22Rv1 (cell line): ENCODE data around the gene GARNL3.

Experiments
- H3K27ac ChIP-seq: fragments of 450-650 bp; 2 replicates; pipeline ENCODE4 v1.5.1; 2017
- ZFX ChIP-seq: fragments of 450-650 bp; IDR thresholded peaks from 2 replicates; pipeline ENCODE4 v1.6.1; 2017; ENCODE audit warnings: antibody characterized with exemption, borderline replicate concordance
- TF ChIP-seq, protein P1 (sequence below): fragments of 450-650 bp; IDR thresholded peaks from 2 replicates; pipeline ENCODE4 v1.5.1; 2017; ENCODE audit warnings: mild to moderate bottlenecking

The GARNL3 gene

DNA sequence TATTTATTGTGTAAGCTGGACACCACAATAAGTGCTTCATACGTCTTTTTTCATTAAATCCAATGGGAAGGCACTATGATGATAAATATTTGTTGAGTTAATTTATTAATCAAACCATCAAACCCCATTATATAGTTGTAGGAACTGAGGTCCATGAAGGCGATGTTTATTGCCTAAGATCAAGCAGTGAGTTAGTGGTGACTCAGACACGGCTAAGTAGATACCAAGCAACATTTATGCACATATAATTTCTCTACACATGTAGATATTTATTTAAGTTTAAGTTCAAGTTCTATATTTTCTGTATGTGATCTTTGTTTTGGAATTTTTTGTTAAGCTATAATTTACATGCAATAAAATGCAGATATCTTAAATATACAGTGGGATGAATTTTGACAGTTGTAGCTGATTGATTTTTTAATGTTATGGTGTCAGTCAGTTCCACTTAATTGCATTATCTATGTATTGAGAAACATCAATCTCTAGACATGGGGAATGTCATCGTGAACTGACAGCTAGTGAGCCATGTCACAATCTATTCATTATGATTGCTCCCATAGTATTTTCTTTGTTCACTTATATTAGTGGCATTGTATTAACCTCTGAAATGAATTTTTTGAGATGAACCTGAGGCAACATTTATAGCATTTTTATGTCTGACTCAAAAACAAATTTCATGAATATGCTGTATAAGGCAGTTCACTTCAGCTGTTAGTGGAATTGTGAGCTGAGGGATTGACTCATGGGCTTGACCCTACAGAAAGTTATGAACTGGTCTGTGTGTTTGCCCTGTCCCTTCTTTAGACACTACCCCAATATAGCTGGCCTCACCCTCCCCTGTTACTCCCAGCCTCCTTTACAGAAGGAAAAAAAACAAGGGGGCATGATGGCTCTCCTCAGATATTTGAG lies 11.9 kb upstream of the GARNL3 start:
- no peak overlapping the region for H3K27ac ChIP-seq
- TF ChIP-seq ZFX: no peak
- TF ChIP-seq, protein P1, sequence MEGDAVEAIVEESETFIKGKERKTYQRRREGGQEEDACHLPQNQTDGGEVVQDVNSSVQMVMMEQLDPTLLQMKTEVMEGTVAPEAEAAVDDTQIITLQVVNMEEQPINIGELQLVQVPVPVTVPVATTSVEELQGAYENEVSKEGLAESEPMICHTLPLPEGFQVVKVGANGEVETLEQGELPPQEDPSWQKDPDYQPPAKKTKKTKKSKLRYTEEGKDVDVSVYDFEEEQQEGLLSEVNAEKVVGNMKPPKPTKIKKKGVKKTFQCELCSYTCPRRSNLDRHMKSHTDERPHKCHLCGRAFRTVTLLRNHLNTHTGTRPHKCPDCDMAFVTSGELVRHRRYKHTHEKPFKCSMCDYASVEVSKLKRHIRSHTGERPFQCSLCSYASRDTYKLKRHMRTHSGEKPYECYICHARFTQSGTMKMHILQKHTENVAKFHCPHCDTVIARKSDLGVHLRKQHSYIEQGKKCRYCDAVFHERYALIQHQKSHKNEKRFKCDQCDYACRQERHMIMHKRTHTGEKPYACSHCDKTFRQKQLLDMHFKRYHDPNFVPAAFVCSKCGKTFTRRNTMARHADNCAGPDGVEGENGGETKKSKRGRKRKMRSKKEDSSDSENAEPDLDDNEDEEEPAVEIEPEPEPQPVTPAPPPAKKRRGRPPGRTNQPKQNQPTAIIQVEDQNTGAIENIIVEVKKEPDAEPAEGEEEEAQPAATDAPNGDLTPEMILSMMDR: no peak

DNA sequence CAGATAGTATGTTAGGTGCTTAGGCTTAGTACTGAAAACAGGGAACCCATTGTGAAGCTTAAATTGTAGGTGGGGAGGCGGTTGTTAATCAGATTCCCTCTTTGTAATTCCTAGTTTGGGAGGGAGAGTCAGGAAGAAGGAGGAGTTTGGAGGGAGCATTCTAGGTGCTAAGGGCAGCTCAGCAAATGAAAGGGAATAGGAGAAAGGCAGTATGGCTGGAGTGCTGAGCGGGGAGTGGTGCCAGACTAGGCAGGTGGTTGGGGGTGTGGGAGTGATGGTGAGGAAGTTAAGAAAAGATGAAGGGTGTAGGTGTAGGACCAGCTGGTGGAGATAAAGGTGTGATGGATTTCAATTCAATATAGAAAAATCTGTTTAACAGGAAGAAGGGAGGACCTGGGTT lies 11.1 kb upstream of the GARNL3 start:
- TF ChIP-seq ZFX: no peak
- TF ChIP-seq, protein P1: no peak

DNA sequence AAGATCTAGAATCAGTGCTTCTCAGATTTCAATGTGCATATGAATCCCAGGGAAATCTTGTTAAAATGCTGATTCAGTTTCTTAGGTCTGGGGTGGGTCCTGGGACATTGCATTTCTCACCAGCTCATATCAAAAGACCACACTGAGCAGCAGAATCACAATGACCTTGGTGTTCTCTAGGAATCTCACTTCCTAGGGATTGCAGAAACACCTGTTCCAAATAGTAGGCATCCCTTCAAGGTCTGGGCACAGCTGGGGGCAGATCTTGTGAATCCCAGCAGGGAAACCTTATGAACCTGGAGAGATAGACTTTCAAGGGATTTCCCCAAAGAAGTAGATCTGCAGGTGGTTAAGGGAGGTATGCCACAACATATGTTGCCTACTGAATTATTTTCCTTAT lies 8.9 kb upstream of the GARNL3 start:
- TF ChIP-seq ZFX: no peak
- TF ChIP-seq, protein P1: no peak
- no peak overlapping the region for H3K27ac ChIP-seq

More for the DNA sequence above, 11.1 kb upstream of the GARNL3 start:
- no peak overlapping the region for H3K27ac ChIP-seq

DNA sequence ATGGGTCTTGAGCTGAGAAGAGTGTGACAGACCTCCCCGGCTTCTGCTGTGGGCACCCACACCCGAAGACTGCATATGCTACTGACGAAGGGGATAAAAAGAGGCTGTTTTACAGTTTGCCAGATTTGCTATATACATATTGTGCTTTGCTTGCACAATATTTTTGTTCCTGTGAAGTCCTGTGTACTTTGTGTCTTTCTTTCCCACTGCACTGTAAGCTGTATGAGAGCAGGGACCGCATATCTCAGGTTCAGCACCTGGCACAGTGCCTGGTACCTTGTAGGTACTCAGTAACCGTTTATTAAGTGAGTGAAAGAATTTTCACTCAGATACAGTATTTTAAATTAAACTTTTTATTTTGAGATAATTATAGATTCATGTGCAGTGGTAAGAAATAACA lies 8.2 kb upstream of the GARNL3 start:
- TF ChIP-seq ZFX: no peak
- TF ChIP-seq, protein P1: no peak
- no peak overlapping the region for H3K27ac ChIP-seq

DNA sequence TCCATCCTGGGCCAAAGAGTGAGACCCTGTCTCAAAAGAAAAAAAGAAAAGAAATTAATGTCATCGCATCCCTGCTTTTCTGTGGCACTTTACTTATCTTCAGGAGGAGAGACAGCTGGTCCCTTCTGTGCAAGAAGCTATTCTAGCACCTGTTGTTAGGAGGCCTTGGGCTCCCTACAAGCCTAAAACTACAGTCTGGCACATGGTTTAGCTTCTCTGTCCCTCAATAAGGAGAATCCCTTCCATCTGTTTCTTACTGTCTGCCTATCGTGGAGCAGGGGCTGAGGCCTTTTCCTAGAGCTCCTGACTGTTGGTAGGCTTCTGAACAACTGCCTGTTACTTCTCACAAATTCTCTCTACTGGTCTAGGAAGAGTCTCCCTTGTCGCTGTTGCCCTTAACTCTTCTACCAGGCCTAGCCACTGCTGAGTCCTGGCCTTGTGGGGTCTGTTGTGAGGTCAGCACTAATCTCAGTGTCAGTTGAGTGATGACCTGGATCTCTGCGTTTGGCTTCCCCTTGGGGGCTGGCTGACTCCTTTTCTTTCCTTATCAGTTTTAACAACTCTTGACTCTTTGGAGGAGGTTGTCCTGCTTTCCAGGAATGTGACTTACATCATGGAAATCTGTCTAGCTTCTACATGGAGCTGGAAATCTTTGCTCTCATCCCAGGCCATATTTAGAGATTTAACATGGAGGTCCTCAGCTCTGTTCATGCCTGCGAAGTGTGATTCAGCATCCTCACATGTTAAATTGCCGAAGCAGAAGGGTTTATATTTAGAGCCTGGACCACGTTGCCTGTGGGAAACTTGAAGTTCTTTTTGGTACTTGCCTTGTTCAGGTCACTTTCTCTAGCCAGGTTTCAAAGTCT lies 5.7 kb upstream of the GARNL3 start:
- no peak overlapping the region for H3K27ac ChIP-seq
- TF ChIP-seq ZFX: no peak
- TF ChIP-seq, protein P1: no peak

DNA sequence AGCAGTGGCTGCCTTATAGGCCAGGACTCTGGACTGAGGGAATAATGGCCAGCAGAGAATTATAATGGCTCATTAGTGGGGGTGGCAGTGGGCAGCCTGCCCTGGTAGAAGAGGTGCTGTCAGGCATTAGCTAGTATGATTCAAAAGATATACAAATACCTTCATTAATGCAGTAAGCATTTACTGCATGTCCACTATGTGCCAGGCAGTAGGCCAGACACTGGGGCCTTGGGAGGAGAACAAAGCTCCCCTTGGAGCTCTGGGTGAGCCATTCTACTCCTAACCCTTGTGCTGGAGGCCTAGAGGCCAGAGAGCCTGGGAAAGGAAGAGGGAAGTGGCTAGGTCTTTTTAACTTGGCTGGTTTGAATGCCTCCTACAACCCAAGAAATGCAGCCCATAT lies 2.0 kb upstream of the GARNL3 start:
- TF ChIP-seq, protein P1: no peak
- no peak for TF ChIP-seq ZFX
- no peak overlapping the region for H3K27ac ChIP-seq

DNA sequence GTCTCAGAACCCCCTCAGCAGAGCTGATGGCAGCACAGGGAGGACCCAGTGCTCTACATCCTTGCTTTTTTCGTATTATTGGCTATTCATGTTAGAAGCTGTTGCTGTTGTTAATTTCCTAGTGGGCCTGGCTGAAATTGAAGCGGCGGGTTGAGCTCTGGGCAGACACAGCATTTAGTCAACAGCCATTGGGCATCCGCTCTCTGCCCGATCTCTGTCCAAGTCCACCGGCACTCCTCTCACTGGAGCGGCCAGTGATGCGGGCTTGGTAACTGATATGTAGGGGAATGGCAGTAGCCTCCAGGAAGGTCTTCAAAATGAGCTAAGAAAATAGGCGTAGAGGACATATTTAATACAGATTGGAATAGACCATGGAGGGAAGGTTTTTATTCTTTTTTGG lies 1.3 kb upstream of the GARNL3 start:
- H3K27ac ChIP-seq: no peak overlapping the region

More for the DNA sequence above, 1.3 kb upstream of the GARNL3 start:
- TF ChIP-seq, protein P1: no peak
- TF ChIP-seq ZFX: no peak
